ENCODE data around the gene WDR73. TPM values are rescaled to one million over a fixed set of nuclear protein-coding genes. Genes with fewer than 3 reads are reported as not detected.

The WDR73 gene
- total and polyA plus RNA-seq, 2 of the 8 experiments (the other 6 are each of a cell fraction or from before 2014, with no cell fraction given) = 22.7 to 23.1 TPM

DNA sequence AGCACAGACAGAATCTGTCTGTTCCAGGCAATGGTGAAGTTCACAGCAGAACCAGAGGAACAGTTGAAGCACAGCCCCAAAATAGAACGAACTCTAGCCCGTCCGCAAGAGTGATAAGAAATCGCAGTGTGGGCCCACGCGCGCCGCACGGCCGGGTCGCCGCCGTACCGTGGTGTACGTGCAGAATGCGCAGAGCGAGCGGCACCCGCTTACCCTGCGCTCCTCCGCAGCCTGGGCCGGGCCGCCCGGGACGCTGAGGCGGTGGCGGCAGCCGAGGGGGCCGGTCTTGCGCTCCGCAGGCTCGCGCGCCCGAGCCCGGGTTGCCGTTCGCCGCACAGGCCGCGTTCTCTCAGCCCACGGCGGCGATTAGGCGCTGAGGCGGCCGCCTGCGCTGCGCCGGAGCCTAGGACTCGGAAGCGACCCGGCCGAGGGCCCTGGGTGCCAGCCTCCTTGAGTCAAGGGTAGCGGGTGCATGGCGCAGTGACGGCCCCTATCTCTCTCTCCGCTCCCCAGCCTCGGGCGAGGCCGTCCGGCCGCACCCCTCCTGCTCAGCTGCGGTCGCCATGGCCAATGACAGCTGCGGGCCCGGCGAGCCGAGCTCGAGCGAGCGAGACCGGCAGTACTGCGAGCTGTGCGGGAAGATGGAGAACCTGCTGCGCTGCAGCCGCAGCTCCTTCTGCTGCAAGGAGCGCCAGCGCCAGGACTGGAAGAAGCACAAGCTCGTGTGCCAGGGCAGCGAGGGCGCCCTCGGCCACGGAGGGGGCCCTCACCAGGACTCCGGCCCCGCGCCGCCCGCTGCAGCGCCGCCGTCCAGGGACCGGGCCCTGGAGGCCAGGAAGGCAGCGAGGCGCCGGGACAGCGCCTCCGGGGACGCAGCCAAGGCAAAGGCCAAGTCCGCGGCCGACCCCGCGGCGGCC is 20.5 kb downstream of the WDR73 start:
- Histone ChIP-seq H3K56ac (replicated peaks; ENCODE audit: insufficient read length, low read depth, low read length) (no peak overlapping the region), H3K23me2 (ENCODE audit: low read depth, low read length) (peaks cover 17% of the 10 kb centered on the region), H2BK15ac (ENCODE audit: low read length) (no peak overlapping the region), H3K4ac (replicated peaks; ENCODE audit: insufficient read length, low read depth, low read length) (no peak overlapping the region), H2BK5ac (ENCODE audit: low read depth, low read length) (no peak overlapping the region), H4K8ac (ENCODE audit: extremely low read depth, insufficient read depth, low read length) (no peak overlapping the region), H4K5ac (ENCODE audit: insufficient read length, low read depth, low read length) (no peak overlapping the region), H4K20me1 (replicated peaks in 1 of 2; ENCODE audit: control insufficient read depth in 1 of 2, insufficient read depth in 2 of 2, low read length in 2 of 2) (peaks cover 0 to 2% of the 10 kb centered on the region in 2 experiments), H3K9ac (replicated peaks in 1 of 4; ENCODE audit: extremely low read depth in 1 of 4, low read depth in 3 of 4, low read length in 3 of 4) (peak overlapping the region; percentile 13 to 35 (median 22); a peak in 5 of 7 replicates), H3K79me2 (ENCODE audit: control insufficient read depth in 1 of 2, insufficient read depth in 2 of 2, low read length in 2 of 2) (no peaks in the 10 kb centered on the region), H3K9me3 (ENCODE audit: insufficient read depth in 2 of 2, low read depth in 1 of 2, low read length in 1 of 2) (no peaks in the 10 kb centered on the region), H2BK20ac (ENCODE audit: low read length) (no peak overlapping the region), H2BK120ac (replicated peaks; ENCODE audit: low read depth, low read length) (no peak overlapping the region), H3K79me1 (ENCODE audit: low read depth, low read length) (no peaks in the 10 kb centered on the region; the same call in 1 of the 2 replicates), H3K27me3 (replicated peaks in 1 of 4; ENCODE audit: control insufficient read depth in 3 of 4, extremely low read depth in 1 of 4, insufficient read depth in 3 of 4, low read length in 3 of 4) (peaks cover 0 to 21% (median 2%) of the 10 kb centered on the region in 4 experiments; a peak in 5 of 7 replicates), H3K4me2 (ENCODE audit: insufficient read depth in 1 of 2, low read depth in 2 of 2, low read length in 2 of 2) (peak overlapping the region; percentile 96 to 99), H3K4me1 (replicated peaks in 1 of 4; ENCODE audit: control insufficient read depth in 3 of 4, insufficient read depth in 4 of 4, low read length in 3 of 4) (peaks cover 0 to 6% (median 4%) of the 10 kb centered on the region in 4 experiments; a peak in 6 of 7 replicates), H3K4me3 (ENCODE audit: extremely low read depth in 1 of 4, insufficient read depth in 2 of 4, low read depth in 3 of 4, low read length in 4 of 4) (peak overlapping the region; percentile 43 to 71 (median 59)), H3K36me3 (ENCODE audit: control insufficient read depth in 2 of 4, insufficient read depth in 4 of 4, low read length in 3 of 4) (no peaks in the 10 kb centered on the region), H3K23ac (ENCODE audit: insufficient read length) (no peak overlapping the region), H3K27ac (ENCODE audit: low read depth, low read length) (no peak overlapping the region), H2AFZ (ENCODE audit: low read length) (no peak overlapping the region), H3K18ac (ENCODE audit: extremely low read depth, low read length) (peak overlapping the region; percentile 73), H3K14ac (ENCODE audit: insufficient read length) (no peak overlapping the region), H2AK5ac (ENCODE audit: low read depth, low read length) (no peak overlapping the region), H4K91ac (replicated peaks; ENCODE audit: insufficient read length, low read length) (no peak overlapping the region), H2BK12ac (ENCODE audit: low read depth, low read length) (no peak overlapping the region)
- peak in 1 of 2 experiments; percentile 81 for DNase-seq (ENCODE audit: low read depth in 1 of 2, low spot score in 2 of 2)
- FAIRE-seq = no peak
- WGBS, 2 experiments (ENCODE audit: extremely low coverage in 1 of 2, insufficient coverage in 1 of 2, insufficient read length in 1 of 2, insufficient replicate concordance in 2 of 2, low coverage in 1 of 2, low lambda C conversion rate in 2 of 2, missing lambda C conversion rate in 1 of 2) = 3% methylated on average over 80 of the region's 105 CpGs; no CpG with 5 or more reads in 1 of the 2 experiments
- POLR2A ChIA-PET (ENCODE audit: partially characterized antibody) = interaction anchor here (0.7 to 9.2 kb wide), 7 partner anchors 8 to 31 kb away, joined by 3 to 134 read pairs (median 5); partner anchors contain the start of gene ZSCAN2
- CTCF ChIA-PET (ENCODE audit: partially characterized antibody) = interaction anchor here (0.9 to 3.3 kb wide), 8 partner anchors 10 to 67 kb away, joined by 3 to 24 read pairs (median 6); no protein-coding TSS in a partner anchor
- TF ChIP-seq CTBP2 (IDR thresholded peaks at IDR 0.05; ENCODE audit: borderline replicate concordance, insufficient read depth, insufficient read length, low read length) (no peak), CEBPB (IDR thresholded peaks at IDR 0.05; ENCODE audit: low read depth, low read length) (no peak), MAFK (IDR thresholded peaks at IDR 0.05; ENCODE audit: low read depth, low read length) (no peak), GTF2F1 (IDR thresholded peaks at IDR 0.05; ENCODE audit: borderline replicate concordance, low read depth, low read length) (no peak), YY1 (IDR thresholded peaks at IDR 0.05; ENCODE audit: low read depth, low read length) (peak; percentile 31; the same call in 1 of the 2 replicates), ZNF274 (IDR thresholded peaks at IDR 0.05; ENCODE audit: borderline replicate concordance, extremely low read depth, low read length) (no peak), POLR2A (IDR thresholded peaks at IDR 0.05; ENCODE audit: control extremely low read depth in 1 of 2, low read depth in 2 of 2, low read length in 2 of 2) (no peak), CHD1 (IDR thresholded peaks at IDR 0.05; ENCODE audit: low read depth, low read length) (no peak), CTCF (IDR thresholded peaks at IDR 0.05; ENCODE audit: control extremely low read depth in 1 of 3, insufficient read depth in 1 of 3, low read depth in 1 of 3, low read length in 3 of 3) (no peak)
